ENCODE data around the gene YJEFN3.

DNA sequence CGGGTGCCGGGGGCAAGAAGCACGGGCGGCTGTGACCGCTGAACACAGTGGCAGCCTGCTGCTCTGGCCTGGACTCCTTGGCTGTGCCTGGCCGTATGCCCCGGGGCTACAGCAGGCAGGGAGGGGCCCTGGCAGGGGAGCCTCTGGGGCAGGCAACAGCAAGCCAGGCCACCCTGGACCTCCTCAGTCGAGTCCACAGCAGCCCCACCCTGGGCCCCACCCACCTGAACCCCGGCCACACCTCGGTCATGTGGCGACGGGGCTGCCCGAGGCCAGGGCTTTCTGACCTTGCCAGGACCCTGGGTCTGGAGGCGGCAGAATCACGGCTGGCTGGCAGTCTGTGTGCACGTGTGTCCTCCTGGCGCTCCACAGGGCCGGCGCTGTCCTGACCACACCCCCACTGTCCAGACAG, 18.0 kb downstream of the YJEFN3 start:
- TF ChIP-seq GATA2 (IDR thresholded peaks at IDR 0.05; ENCODE audit: low read depth, low read length) (no peak), GATA3 (IDR thresholded peaks at IDR 0.05; ENCODE audit: low read depth, low read length) (no peak)
